OCI-LY7 (cell line): ENCODE data around the gene HS3ST1. TPM values are rescaled to one million over a fixed set of nuclear protein-coding genes. Genes with fewer than 3 reads are reported as not detected.

Experiments used
- BruUV-seq: library from RNA; stranded (reverse); fragments of 400-500 nt; replicated peaks from 2 replicates; lab custom pipeline; 2021; lab: Mats Ljungman, UMichigan
- CTCF ChIA-PET: fragments of 300-600 bp; sonication (Branson Sonifier 250); formaldehyde crosslinking; loops from one replicate; lab custom pipeline; 2022; ENCODE audit warnings: antibody characterized with exemption; ENCODE audit not compliant: unreplicated experiment; lab: Charles Lee
- POLR2A ChIA-PET: fragments of 300-600 bp; sonication (Branson Sonifier 250); formaldehyde crosslinking; loops from one replicate; lab custom pipeline; 2022; ENCODE audit warnings: antibody characterized with exemption; lab: Charles Lee
- DNase-seq: peaks from one replicate; pipeline ENCODE4 v3.0.0-alpha.2; 2015; ENCODE audit warnings: low spot score
- H2AFZ ChIP-seq: fragments of 200-600 bp; sonication (generic), shearing (Covaris generic); 2 replicates; pipeline ENCODE4 v1.6.1; 2014; ENCODE audit warnings: mild to moderate bottlenecking, antibody characterized with exemption, low read length, moderate library complexity
- H3K27ac ChIP-seq: fragments of 200-600 bp; sonication (generic); 2 replicates; pipeline ENCODE4 v1.5.1; 2014; ENCODE audit warnings: mixed run types, low read depth, mild to moderate bottlenecking, moderate library complexity, low read length, inconsistent platforms; ENCODE audit not compliant: poor library complexity, severe bottlenecking
- H3K36me3 ChIP-seq: fragments of 200-600 bp; sonication (generic); 2 replicates; pipeline ENCODE4 v1.6.1; 2014; ENCODE audit warnings: mild to moderate bottlenecking, antibody characterized with exemption, low read length, moderate library complexity, mixed read lengths; ENCODE audit not compliant: insufficient read depth
- H3K4me1 ChIP-seq: fragments of 200-600 bp; sonication (generic); 2 replicates; pipeline ENCODE4 v1.5.1; 2014; ENCODE audit warnings: mild to moderate bottlenecking, low read length; ENCODE audit not compliant: insufficient read depth, poor library complexity, severe bottlenecking
- H3K4me2 ChIP-seq: fragments of 200-600 bp; sonication (generic); 2 replicates; pipeline ENCODE4 v1.6.1; 2014; ENCODE audit warnings: mild to moderate bottlenecking, low read length
- H3K4me3 ChIP-seq: fragments of 200-600 bp; sonication (generic); 2 replicates; pipeline ENCODE4 v1.5.1; 2014; ENCODE audit warnings: mild to moderate bottlenecking, low read depth, low read length; ENCODE audit not compliant: poor library complexity, severe bottlenecking
- H3K79me2 ChIP-seq: fragments of 200-600 bp; sonication (generic); 2 replicates; pipeline ENCODE4 v1.6.1; 2016; ENCODE audit warnings: low read depth, mild to moderate bottlenecking, low read length, moderate library complexity, mixed read lengths; ENCODE audit not compliant: insufficient read depth
- H3K9me2 ChIP-seq: fragments of 200-600 bp; sonication (generic); 2 replicates; pipeline ENCODE4 v1.6.1; 2016; ENCODE audit warnings: mild to moderate bottlenecking, low read length, mixed read lengths; ENCODE audit not compliant: insufficient read depth
- H3K9me3 ChIP-seq: fragments of 200-600 bp; sonication (generic); 2 replicates; pipeline ENCODE4 v1.6.1; 2014; ENCODE audit warnings: mild to moderate bottlenecking, mixed run types, low read length, mixed read lengths
- H4K20me1 ChIP-seq: fragments of 200-600 bp; sonication (generic); 2 replicates; pipeline ENCODE4 v1.6.1; 2014; ENCODE audit warnings: mild to moderate bottlenecking, antibody characterized with exemption, low read length, moderate library complexity, mixed read lengths; ENCODE audit not compliant: insufficient read depth
- EZH2phosphoT487 ChIP-seq: fragments of 200-600 bp; sonication (generic); IDR thresholded peaks from 2 replicates; pipeline ENCODE4 v1.6.1; 2018; ENCODE audit warnings: low read depth, borderline replicate concordance, mild to moderate bottlenecking, mixed run types, antibody characterized with exemption, low read length, moderate library complexity, mixed read lengths
- intact Hi-C: fragments of 100-400 bp; cut with micrococcal nuclease; formaldehyde crosslinking; loops from one replicate; pipeline ENCODE4 v1.10.0; 2022; ENCODE audit not compliant: unreplicated experiment
- total RNA-seq, 2 experiments: library from RNA; depleted of rRNA in 1 of 2; stranded (reverse); fragments of >200 nt in 1 of 2; shearing (Covaris generic) in 1 of 2; gene quantifications; 2 replicates each; pipeline ENCODE4 v1.2.3, GENCODE V29; 2014 to 2022
- TF ChIP-seq, protein P1 (sequence below): fragments of 200-600 bp; sonication (generic); conservative IDR thresholded peaks from 2 replicates; pipeline ENCODE4 v1.5.1; 2014; ENCODE audit warnings: mild to moderate bottlenecking, antibody characterized with exemption, low read length, moderate library complexity, mixed read lengths

The HS3ST1 gene
- total RNA-seq, 2 experiments from 2014 or later = not detected

GRCh38 chr4:11421116-11421515, 7.6 kb downstream of the HS3ST1 start:
- Histone ChIP-seq H4K20me1 (no peaks in the 10 kb centered on the region), H3K79me2 (no peaks in the 10 kb centered on the region), H3K36me3 (no peaks in the 10 kb centered on the region), H3K9me3 (no peaks in the 10 kb centered on the region), H3K4me3 (no peak overlapping the region), H3K4me2 (no peak overlapping the region), H2AFZ (no peak overlapping the region), H3K9me2 (no peaks in the 10 kb centered on the region), H3K4me1 (no peaks in the 10 kb centered on the region), H3K27ac (no peak overlapping the region)
- no peak for DNase-seq
- intact Hi-C loops = loop anchor here (10.0 kb wide), 1 partner anchor 836 kb away; no protein-coding TSS in a partner anchor
- ChIA-PET POLR2A (interaction anchor here (0.6 kb wide), 1 partner anchor 886 kb away, joined by 3 read pairs; no protein-coding TSS in a partner anchor), CTCF (no interaction called here)
- TF ChIP-seq, protein P1, sequence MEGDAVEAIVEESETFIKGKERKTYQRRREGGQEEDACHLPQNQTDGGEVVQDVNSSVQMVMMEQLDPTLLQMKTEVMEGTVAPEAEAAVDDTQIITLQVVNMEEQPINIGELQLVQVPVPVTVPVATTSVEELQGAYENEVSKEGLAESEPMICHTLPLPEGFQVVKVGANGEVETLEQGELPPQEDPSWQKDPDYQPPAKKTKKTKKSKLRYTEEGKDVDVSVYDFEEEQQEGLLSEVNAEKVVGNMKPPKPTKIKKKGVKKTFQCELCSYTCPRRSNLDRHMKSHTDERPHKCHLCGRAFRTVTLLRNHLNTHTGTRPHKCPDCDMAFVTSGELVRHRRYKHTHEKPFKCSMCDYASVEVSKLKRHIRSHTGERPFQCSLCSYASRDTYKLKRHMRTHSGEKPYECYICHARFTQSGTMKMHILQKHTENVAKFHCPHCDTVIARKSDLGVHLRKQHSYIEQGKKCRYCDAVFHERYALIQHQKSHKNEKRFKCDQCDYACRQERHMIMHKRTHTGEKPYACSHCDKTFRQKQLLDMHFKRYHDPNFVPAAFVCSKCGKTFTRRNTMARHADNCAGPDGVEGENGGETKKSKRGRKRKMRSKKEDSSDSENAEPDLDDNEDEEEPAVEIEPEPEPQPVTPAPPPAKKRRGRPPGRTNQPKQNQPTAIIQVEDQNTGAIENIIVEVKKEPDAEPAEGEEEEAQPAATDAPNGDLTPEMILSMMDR = no peak
- no peak for TF ChIP-seq EZH2phosphoT487
- BruUV-seq = no TSS peak

DNA sequence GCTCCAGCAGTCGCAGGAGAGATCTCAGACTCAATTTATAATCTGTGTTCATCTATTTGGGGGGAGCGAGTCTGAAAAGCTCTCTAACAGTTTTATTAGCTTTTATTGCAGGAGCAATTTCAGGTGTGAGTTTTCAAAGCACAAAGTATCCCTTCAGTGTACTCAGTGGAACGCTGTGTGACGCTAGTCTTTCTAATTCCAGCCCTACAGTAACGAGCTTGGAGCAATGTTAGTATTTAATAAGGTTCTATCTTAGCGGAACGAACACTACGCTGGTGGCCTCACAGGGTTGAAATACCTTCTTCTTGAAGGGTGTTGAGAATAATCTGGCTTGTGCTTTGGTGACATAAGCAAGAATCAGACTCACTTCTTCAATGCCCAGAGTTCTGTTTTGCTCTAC, 8.4 kb downstream of the HS3ST1 start:
- BruUV-seq = no TSS peak
- Histone ChIP-seq H3K27ac (no peak overlapping the region), H3K79me2 (no peaks in the 10 kb centered on the region), H3K9me3 (no peaks in the 10 kb centered on the region), H2AFZ (no peak overlapping the region), H3K4me3 (no peak overlapping the region), H3K36me3 (no peaks in the 10 kb centered on the region), H4K20me1 (no peaks in the 10 kb centered on the region), H3K4me1 (no peaks in the 10 kb centered on the region), H3K9me2 (no peaks in the 10 kb centered on the region), H3K4me2 (no peak overlapping the region)
- CTCF ChIA-PET = no interaction called here
- no peak for DNase-seq
- POLR2A ChIA-PET = no interaction called here
- no peak for TF ChIP-seq EZH2phosphoT487
- TF ChIP-seq, protein P1 = no peak
- intact Hi-C loops = loop anchor here (10.0 kb wide), 1 partner anchor 836 kb away; no protein-coding TSS in a partner anchor

- Histone ChIP-seq H2AFZ (no peak overlapping the region), H3K27ac (no peak overlapping the region), H3K4me1 (no peaks in the 10 kb centered on the region), H3K9me2 (no peaks in the 10 kb centered on the region), H3K4me3 (no peak overlapping the region), H3K9me3 (no peaks in the 10 kb centered on the region), H4K20me1 (no peaks in the 10 kb centered on the region), H3K36me3 (no peaks in the 10 kb centered on the region), H3K79me2 (no peaks in the 10 kb centered on the region), H3K4me2 (no peak overlapping the region)
- POLR2A ChIA-PET = no interaction called here
- TF ChIP-seq, protein P1 = no peak
- TF ChIP-seq EZH2phosphoT487 = no peak
- CTCF ChIA-PET = no interaction called here
- no TSS peak for BruUV-seq
- no peak for DNase-seq
- intact Hi-C loops = no loop called here
Measured at GRCh38 chr4:11418610-11419009, 10.1 kb downstream of the HS3ST1 start.
